HepG2 (cell line): ENCODE measurements around the gene TEX19. TPM values are rescaled to one million over a fixed set of nuclear protein-coding genes. Genes with fewer than 3 reads are reported as not detected.

Experiments used
- HCFC1 ChIP-seq: fragments of 150-350 bp; IDR thresholded peaks from 2 replicates; pipeline ENCODE4 v1.6.1; 2014; ENCODE audit warnings: low read depth, low read length
- HMGXB3 ChIP-seq: sonication (generic); formaldehyde crosslinking; IDR thresholded peaks from 2 replicates; pipeline ENCODE4 v1.4.0; 2020; ENCODE audit warnings: missing genetic modification reagents, borderline replicate concordance
- MAFK ChIP-seq, 2 experiments: IDR thresholded peaks in 1 of 2; conservative IDR thresholded peaks in 1 of 2; 2 replicates each; pipeline ENCODE4 v1.6.1; 2011; ENCODE audit warnings: improper control_type of control experiment in 2 of 2, low read length in 2 of 2
- MTF2 ChIP-seq: sonication (generic); formaldehyde crosslinking; IDR thresholded peaks from 2 replicates; pipeline ENCODE4 v1.5.0; 2020; ENCODE audit warnings: missing genetic modification reagents, borderline replicate concordance
- REST ChIP-seq, 2 experiments: IDR thresholded peaks; 2 replicates each; pipeline ENCODE4 v1.6.1; 2011 to 2012; ENCODE audit warnings: low read length in 2 of 2, borderline replicate concordance in 1 of 2, low read depth in 1 of 2, mild to moderate bottlenecking in 1 of 2, moderate library complexity in 1 of 2
- SNAPC4 ChIP-seq: sonication (generic); formaldehyde crosslinking; IDR thresholded peaks from 2 replicates; pipeline ENCODE4 v1.4.0; 2020; ENCODE audit warnings: mild to moderate bottlenecking, missing genetic modification reagents
- TFDP2 ChIP-seq: sonication (generic); formaldehyde crosslinking; IDR thresholded peaks from 2 replicates; pipeline ENCODE4 v1.4.0; 2020; ENCODE audit warnings: missing genetic modification reagents
- ZFP36L2 ChIP-seq: sonication (generic); formaldehyde crosslinking; IDR thresholded peaks from 2 replicates; pipeline ENCODE4 v1.4.0; 2020; ENCODE audit warnings: missing genetic modification reagents
- ZNF33A ChIP-seq: sonication (generic); formaldehyde crosslinking; IDR thresholded peaks from 2 replicates; pipeline ENCODE4 v1.5.1; 2020; ENCODE audit warnings: missing genetic modification reagents, mild to moderate bottlenecking, moderate library complexity, borderline replicate concordance
- ZNF639 ChIP-seq: conservative IDR thresholded peaks from 2 replicates; pipeline ENCODE4 v1.6.1; 2018; ENCODE audit warnings: missing genetic modification reagents
- ZNF740 ChIP-seq: sonication (generic); formaldehyde crosslinking; IDR thresholded peaks from 2 replicates; pipeline ENCODE4 v1.4.0; 2020; ENCODE audit warnings: missing genetic modification reagents
- polyA plus RNA-seq, 8 experiments: library from polyadenylated mRNA; depleted of rRNA in 3 of 8; stranded (reverse) in 7 of 8; unstranded in 1 of 8; fragments of >200 nt; fragmentation: Illumina TruSeq in 4 of 8; extraction: Trizol in 4 of 8; gene quantifications; 2 replicates each; pipeline versions ENCODE4 v1.2.1 to v1.2.3, GENCODE V29; 2011 to 2016; ENCODE audit warnings: low read depth in 4 of 8, missing spikeins in 1 of 8, mixed read lengths in 1 of 8; ENCODE audit not compliant: insufficient read depth in 1 of 8
- total RNA-seq, 5 experiments: library from RNA; depleted of rRNA; stranded (reverse); fragments of >200 nt; fragmentation: Illumina TruSeq; extraction: Trizol; gene quantifications; 2 replicates each; pipeline ENCODE4 v1.2.3, GENCODE V29; 2016; ENCODE audit warnings: low read depth in 1 of 5

TEX19 gene
- total and polyA plus RNA-seq, 2 of the 13 experiments (the other 11 are each of a cell fraction or from before 2014, with no cell fraction given): 1.3 to 6.0 TPM

- TF ChIP-seq HCFC1: no peak
- no peak for TF ChIP-seq ZNF33A (CRISPR knock-in tag)
- TF ChIP-seq ZNF639 (CRISPR knock-in tag): no peak
- no peak for TF ChIP-seq HMGXB3
- TF ChIP-seq MTF2 (CRISPR knock-in tag): no peak
- TF ChIP-seq ZNF740 (CRISPR knock-in tag): no peak
- TF ChIP-seq MAFK (conservative IDR thresholded peaks at IDR 0.05 in 1 of 2, IDR thresholded peaks at IDR 0.05 in 1 of 2; ENCODE audit: low read length in 2 of 2): peak; percentile 100
- no peak for TF ChIP-seq TFDP2 (CRISPR knock-in tag)
- TF ChIP-seq SNAPC4 (CRISPR knock-in tag): no peak
- no peak for TF ChIP-seq ZFP36L2
- no peak for TF ChIP-seq REST (IDR thresholded peaks at IDR 0.05; ENCODE audit: borderline replicate concordance in 1 of 2, low read depth in 1 of 2, low read length in 2 of 2)
Observed at GRCh38 chr17:82332669-82333278, 26.3 kb upstream of the TEX19 start (continued).
